HG02981 (cell line): ENCODE results near the gene AMIGO1.

Source experiments
- ATAC-seq: cut with Tn5 transposase; IDR thresholded peaks from one replicate; pipeline ENCODE4 v1.9.1; 2021; ENCODE audit warnings: mild to moderate bottlenecking, moderate library complexity; ENCODE audit not compliant: unreplicated experiment

Gene AMIGO1

GRCh38 chr1:109466125-109466451 is 43.4 kb downstream of the AMIGO1 start:
- ATAC-seq: no peak

DNA sequence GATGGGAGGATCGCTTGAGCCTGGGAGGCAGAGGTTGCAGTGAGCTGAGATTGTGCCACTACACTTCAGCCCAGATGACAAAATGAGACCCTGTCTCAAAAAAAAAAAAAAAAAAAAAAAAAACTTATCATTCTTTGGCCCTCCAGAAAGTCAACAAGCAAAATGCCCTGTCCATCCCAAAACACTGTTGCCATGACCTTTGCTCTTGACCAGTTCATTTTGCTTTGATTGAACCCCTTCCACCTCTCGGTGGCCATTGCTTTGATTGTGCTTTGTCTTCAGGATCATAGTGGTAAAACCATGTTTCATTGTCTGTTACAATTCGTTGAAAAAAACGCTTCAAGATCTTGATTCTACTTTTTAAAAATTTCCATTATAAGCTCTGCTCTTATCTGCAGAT is 51.7 kb downstream of the AMIGO1 start:
- ATAC-seq: no peak

- ATAC-seq: no peak
Measured at GRCh38 chr1:109454497-109455133, 54.9 kb downstream of the AMIGO1 start.
